H1 (cell line): ENCODE results near the gene MAST1. TPM values are rescaled to one million over a fixed set of nuclear protein-coding genes. Genes with fewer than 3 reads are reported as not detected.

ENCODE experiments used
- BCL11A ChIP-seq, 2 experiments: IDR thresholded peaks; one replicate each; pipeline ENCODE4 v1.6.1; 2011; ENCODE audit warnings: low read depth in 2 of 2, low read length in 2 of 2, mild to moderate bottlenecking in 2 of 2
- CREB1 ChIP-seq: IDR thresholded peaks from 2 replicates; pipeline ENCODE4 v1.6.1; 2012; ENCODE audit warnings: inconsistent platforms
- CTBP2 ChIP-seq: IDR thresholded peaks from 2 replicates; pipeline ENCODE4 v1.7.0; 2011; ENCODE audit warnings: borderline replicate concordance, mild to moderate bottlenecking, moderate library complexity, mixed read lengths, low read length; ENCODE audit not compliant: insufficient read depth, insufficient read length
- CTCF ChIP-seq, 3 experiments: IDR thresholded peaks; 1 replicate in 2 of 3; 2 replicates in 1 of 3; pipeline versions ENCODE4 v1.5.1 to v1.6.1; 2011; ENCODE audit warnings: low read length in 3 of 3, mild to moderate bottlenecking in 3 of 3, inconsistent platforms in 2 of 3, low read depth in 1 of 3, moderate library complexity in 1 of 3; ENCODE audit not compliant: insufficient read depth in 1 of 3; ENCODE audit errors: control extremely low read depth in 1 of 3
- EP300 ChIP-seq, 2 experiments: IDR thresholded peaks; 1 replicate in 1 of 2; 2 replicates in 1 of 2; pipeline ENCODE4 v1.6.1; 2011 to 2012; ENCODE audit warnings: low read depth in 2 of 2, low read length in 2 of 2, mild to moderate bottlenecking in 2 of 2, borderline replicate concordance in 1 of 2, inconsistent platforms in 1 of 2, moderate library complexity in 1 of 2
- GABPA ChIP-seq: IDR thresholded peaks from 2 replicates; pipeline ENCODE4 v1.6.1; 2011; ENCODE audit warnings: mild to moderate bottlenecking, low read length, moderate library complexity, borderline replicate concordance; ENCODE audit not compliant: insufficient read depth
- KDM1A ChIP-seq: fragments of 200-600, 300-600 bp; sonication (generic); IDR thresholded peaks from 2 replicates; pipeline ENCODE4 v1.7.1; 2016; ENCODE audit warnings: mild to moderate bottlenecking, low read length, borderline replicate concordance
- MAFK ChIP-seq: IDR thresholded peaks from 2 replicates; pipeline ENCODE4 v1.6.1; 2012; ENCODE audit warnings: low read depth, mild to moderate bottlenecking, improper control_type of control experiment, low read length
- NRF1 ChIP-seq: IDR thresholded peaks from 2 replicates; pipeline ENCODE4 v1.6.1; 2011; ENCODE audit warnings: mild to moderate bottlenecking, low read depth, low read length, improper control_type of control experiment
- PHF8 ChIP-seq: fragments of 200-600 bp; sonication (generic); conservative IDR thresholded peaks from 2 replicates; pipeline ENCODE4 v1.7.1; 2012; ENCODE audit warnings: low read depth, mild to moderate bottlenecking, inconsistent platforms, low read length, moderate library complexity
- POU5F1 ChIP-seq: IDR thresholded peaks from 2 replicates; pipeline ENCODE4 v1.6.1; 2011; ENCODE audit warnings: low read depth, mild to moderate bottlenecking, low read length, moderate library complexity
- RAD21 ChIP-seq, 2 experiments: IDR thresholded peaks in 1 of 2; conservative IDR thresholded peaks in 1 of 2; 2 replicates each; pipeline ENCODE4 v1.6.1; 2011; ENCODE audit warnings: low read depth in 2 of 2, low read length in 2 of 2, improper control_type of control experiment in 1 of 2, inconsistent platforms in 1 of 2, mild to moderate bottlenecking in 1 of 2, moderate library complexity in 1 of 2
- RBBP5 ChIP-seq: IDR thresholded peaks from 2 replicates; pipeline ENCODE4 v1.7.1; 2012; ENCODE audit warnings: low read depth, mild to moderate bottlenecking, inconsistent platforms, low read length, moderate library complexity, borderline replicate concordance
- RXRA ChIP-seq: IDR thresholded peaks from 2 replicates; pipeline ENCODE4 v1.6.1; 2011; ENCODE audit warnings: low read depth, mild to moderate bottlenecking, low read length, moderate library complexity; ENCODE audit not compliant: insufficient read depth
- SIRT6 ChIP-seq: IDR thresholded peaks from one replicate; pipeline ENCODE4 v1.7.1; 2012; ENCODE audit warnings: low read length, inconsistent platforms
- SP2 ChIP-seq: IDR thresholded peaks from 2 replicates; pipeline ENCODE4 v1.6.1; 2012; ENCODE audit warnings: mild to moderate bottlenecking, low read length, inconsistent platforms
- TAF1 ChIP-seq: IDR thresholded peaks from 2 replicates; pipeline ENCODE4 v1.6.1; 2011; ENCODE audit warnings: mild to moderate bottlenecking, low read depth, low read length
- TAF7 ChIP-seq: optimal IDR thresholded peaks from 2 replicates; pipeline ENCODE3; 2011; ENCODE audit warnings: low read depth, mild to moderate bottlenecking, inconsistent platforms, low read length, moderate library complexity, borderline replicate concordance
- TBP ChIP-seq: IDR thresholded peaks from 2 replicates; pipeline ENCODE4 v1.6.1; 2011; ENCODE audit warnings: low read depth, low read length, improper control_type of control experiment
- TCF12 ChIP-seq: IDR thresholded peaks from 2 replicates; pipeline ENCODE4 v1.6.1; 2011; ENCODE audit warnings: low read depth, mild to moderate bottlenecking, low read length
- polyA plus RNA-seq, 7 experiments: library from polyadenylated mRNA; depleted of rRNA in 3 of 7; stranded (reverse) in 5 of 7; unstranded in 2 of 7; fragments of >200 nt in 5 of 7; fragments of 200-250 nt in 2 of 7; gene quantifications; 1 replicate in 5 of 7; 2 replicates in 1 of 7; 4 replicates in 1 of 7; pipeline versions ENCODE4 v1.2.1 to v1.2.3, GENCODE V29; 2011 to 2013; ENCODE audit warnings: missing spikeins in 2 of 7, mixed read lengths in 2 of 7
- total RNA-seq: library from RNA; stranded (reverse); fragmentation: NEBNext Ultra II Directional; extraction: Animal tissue kit (Norgen Biotek cat#: 25700); gene quantifications from 2 replicates; pipeline ENCODE4 v1.2.1, GENCODE V29; 2021

Gene MAST1
- total and polyA plus RNA-seq, 2 of the 8 experiments (the other 6 are each of a cell fraction or from before 2014, with no cell fraction given): 15.6 to 28.3 TPM

- no peak for TF ChIP-seq SP2
- TF ChIP-seq TBP: peak; percentile 32; the same call in 1 of the 2 replicates
- TF ChIP-seq SIRT6: no peak
- peak; percentile 100 for TF ChIP-seq RAD21 (IDR thresholded peaks at IDR 0.05 in 1 of 2, conservative IDR thresholded peaks at IDR 0.05 in 1 of 2; ENCODE audit: low read depth in 2 of 2, low read length in 2 of 2)
- TF ChIP-seq RBBP5: no peak
- no peak for TF ChIP-seq BCL11A (IDR thresholded peaks at IDR 0.05; ENCODE audit: low read depth in 2 of 2, low read length in 2 of 2)
- no peak for TF ChIP-seq CTBP2
- no peak for TF ChIP-seq TAF1
- no peak; the same call in 1 of the 2 replicates for TF ChIP-seq CREB1
- no peak for TF ChIP-seq TAF7
- no peak for TF ChIP-seq POU5F1
- TF ChIP-seq GABPA: no peak; the same call in 1 of the 2 replicates
- no peak for TF ChIP-seq MAFK
- no peak for TF ChIP-seq TCF12
- TF ChIP-seq PHF8: no peak
- TF ChIP-seq KDM1A: no peak
- no peak for TF ChIP-seq NRF1
- peak; percentile 92 to 99 (median 98) for TF ChIP-seq CTCF (IDR thresholded peaks at IDR 0.05; ENCODE audit: control extremely low read depth in 1 of 3, insufficient read depth in 1 of 3, low read depth in 1 of 3, low read length in 3 of 3)
- TF ChIP-seq RXRA: no peak
- no peak for TF ChIP-seq EP300 (IDR thresholded peaks at IDR 0.05; ENCODE audit: borderline replicate concordance in 1 of 2, low read depth in 2 of 2, low read length in 2 of 2)
Measured at GRCh38 chr19:12796146-12797071, 41.9 kb upstream of the MAST1 start (continued).
